Cardiac muscle cell (in vitro differentiated cells and primary cell): ENCODE measurements around the gene FUT2. TPM values are rescaled to one million over a fixed set of nuclear protein-coding genes. Genes with fewer than 3 reads are reported as not detected.

Source experiments
- polyA plus RNA-seq: library from polyadenylated mRNA; unstranded; fragments of >200 nt; fragmentation: Nextera tagmentation; extraction: Ambion mirVana; gene quantifications from 2 replicates; pipeline ENCODE4 v1.2.1, GENCODE V29; 2016
- total RNA-seq: library from RNA; depleted of rRNA; stranded (reverse); fragments of >200 nt; gene quantifications from 2 replicates; pipeline ENCODE4 v1.2.3, GENCODE V29; 2016

FUT2 gene
- total and polyA plus RNA-seq, 2 experiments from 2014 or later, result 0.11 TPM; not detected in 1

Other genes with a start within 250 kb of the FUT2 start
- 24.2 and 36.5 TPM in 2 replicates for gene GRWD1, start 250.0 kb upstream of the FUT2 start, total RNA-seq
- gene GRWD1, start 250.0 kb upstream of the FUT2 start, polyA plus RNA-seq, result 36.3 and 38.6 TPM in 2 replicates
- gene KCNJ14, start 240.4 kb upstream of the FUT2 start, total RNA-seq, result 0.56 and 1.7 TPM in 2 replicates
- gene KCNJ14, start 240.4 kb upstream of the FUT2 start, polyA plus RNA-seq, result 0.61 and 1.5 TPM in 2 replicates
- gene CYTH2, start 226.6 kb upstream of the FUT2 start, total RNA-seq, result 179 and 211 TPM in 2 replicates
- gene CYTH2, start 226.6 kb upstream of the FUT2 start, polyA plus RNA-seq, result 103 and 138 TPM in 2 replicates
- gene LMTK3, start 184.1 kb upstream of the FUT2 start, total RNA-seq, result 3.0 and 7.4 TPM in 2 replicates
- gene LMTK3, start 184.1 kb upstream of the FUT2 start, polyA plus RNA-seq, result 1.1 and 2.2 TPM in 2 replicates
- gene SULT2B1, start 143.8 kb upstream of the FUT2 start, total RNA-seq, result not detected in 2 replicates
- gene SULT2B1, start 143.8 kb upstream of the FUT2 start, polyA plus RNA-seq, result 0.20 and 0.85 TPM in 2 replicates
- not detected in 2 replicates for gene SPACA4, start 89.2 kb upstream of the FUT2 start, total RNA-seq
- gene SPACA4, start 89.2 kb upstream of the FUT2 start, polyA plus RNA-seq, result not detected in 2 replicates
- 0.60 and 1.6 TPM in 2 replicates for gene FAM83E, start 80.9 kb upstream of the FUT2 start, total RNA-seq
- gene FAM83E, start 80.9 kb upstream of the FUT2 start, polyA plus RNA-seq, result not detected in 2 replicates
- gene RPL18, start 76.8 kb upstream of the FUT2 start, total RNA-seq, result 3,285 and 3,429 TPM in 2 replicates
- 692 and 838 TPM in 2 replicates for gene RPL18, start 76.8 kb upstream of the FUT2 start, polyA plus RNA-seq
- 21.3 and 22.5 TPM in 2 replicates for gene SPHK2, start 76.5 kb upstream of the FUT2 start, total RNA-seq
- 18.5 and 25.3 TPM in 2 replicates for gene SPHK2, start 76.5 kb upstream of the FUT2 start, polyA plus RNA-seq
- 16.0 and 30.0 TPM in 2 replicates for gene DBP, start 58.6 kb upstream of the FUT2 start, total RNA-seq
- gene DBP, start 58.6 kb upstream of the FUT2 start, polyA plus RNA-seq, result 23.3 and 41.6 TPM in 2 replicates
- 11.9 and 15.6 TPM in 2 replicates for gene CA11, start 49.8 kb upstream of the FUT2 start, total RNA-seq
- gene CA11, start 49.8 kb upstream of the FUT2 start, polyA plus RNA-seq, result 26.3 and 30.7 TPM in 2 replicates
- 0.07 and 4.1 TPM in 2 replicates for gene NTN5, start 23.0 kb upstream of the FUT2 start, total RNA-seq
- gene NTN5, start 23.0 kb upstream of the FUT2 start, polyA plus RNA-seq, result 0.15 TPM in 1 of 2 replicates, not detected in the other
- gene MAMSTR, start 23.8 kb downstream of the FUT2 start, total RNA-seq, result 3.5 and 4.7 TPM in 2 replicates
- 6.1 and 6.3 TPM in 2 replicates for gene MAMSTR, start 23.8 kb downstream of the FUT2 start, polyA plus RNA-seq
- 3.2 and 5.5 TPM in 2 replicates for gene RASIP1, start 44.6 kb downstream of the FUT2 start, total RNA-seq
- gene RASIP1, start 44.6 kb downstream of the FUT2 start, polyA plus RNA-seq, result 1.5 and 2.9 TPM in 2 replicates
- gene IZUMO1, start 50.9 kb downstream of the FUT2 start, total RNA-seq, result not detected in 2 replicates
- gene IZUMO1, start 50.9 kb downstream of the FUT2 start, polyA plus RNA-seq, result 0.94 TPM in 1 of 2 replicates, not detected in the other
- 0.14 and 0.21 TPM in 2 replicates for gene FUT1, start 56.7 kb downstream of the FUT2 start, total RNA-seq
- not detected in 2 replicates for gene FUT1, start 56.7 kb downstream of the FUT2 start, polyA plus RNA-seq
- gene FGF21, start 59.6 kb downstream of the FUT2 start, total RNA-seq, result not detected in 2 replicates
- not detected in 2 replicates for gene FGF21, start 59.6 kb downstream of the FUT2 start, polyA plus RNA-seq
- gene BCAT2, start 115.1 kb downstream of the FUT2 start, total RNA-seq, result 127 and 144 TPM in 2 replicates
- gene BCAT2, start 115.1 kb downstream of the FUT2 start, polyA plus RNA-seq, result 154 and 157 TPM in 2 replicates
- gene HSD17B14, start 140.5 kb downstream of the FUT2 start, total RNA-seq, result 27.5 and 43.1 TPM in 2 replicates
- gene HSD17B14, start 140.5 kb downstream of the FUT2 start, polyA plus RNA-seq, result 31.7 and 35.1 TPM in 2 replicates
- gene PLEKHA4, start 172.6 kb downstream of the FUT2 start, total RNA-seq, result 22.5 and 27.1 TPM in 2 replicates
- gene PLEKHA4, start 172.6 kb downstream of the FUT2 start, polyA plus RNA-seq, result 29.4 and 37.1 TPM in 2 replicates
- gene PPP1R15A, start 176.4 kb downstream of the FUT2 start, total RNA-seq, result 54.1 and 85.1 TPM in 2 replicates
- 87.6 and 95.7 TPM in 2 replicates for gene PPP1R15A, start 176.4 kb downstream of the FUT2 start, polyA plus RNA-seq
- gene TULP2, start 202.8 kb downstream of the FUT2 start, total RNA-seq, result 0.25 and 2.0 TPM in 2 replicates
- gene TULP2, start 202.8 kb downstream of the FUT2 start, polyA plus RNA-seq, result 0.26 and 1.0 TPM in 2 replicates
- 274 and 337 TPM in 2 replicates for gene NUCB1, start 204.3 kb downstream of the FUT2 start, total RNA-seq
- 230 and 290 TPM in 2 replicates for gene NUCB1, start 204.3 kb downstream of the FUT2 start, polyA plus RNA-seq
- 2.2 and 4.8 TPM in 2 replicates for gene DHDH, start 237.7 kb downstream of the FUT2 start, total RNA-seq
- gene DHDH, start 237.7 kb downstream of the FUT2 start, polyA plus RNA-seq, result 7.0 and 10.2 TPM in 2 replicates